C4-2B (cell line): ENCODE results near the gene SLC12A4.
"Not testable (repeated sequence)": the region's sequence is repeated elsewhere in the genome, so short reads cannot be mapped to it uniquely, and the experiment has no call there.

ENCODE experiments used
- H3K27ac ChIP-seq: fragments of 450-650 bp; 2 replicates; pipeline ENCODE4 v1.5.1; 2017
- ZFX ChIP-seq: fragments of 450-650 bp; IDR thresholded peaks from 2 replicates; pipeline ENCODE4 v1.6.1; 2017
- TF ChIP-seq, protein P1 (sequence below): fragments of 450-650 bp; conservative IDR thresholded peaks from 2 replicates; pipeline ENCODE4 v1.5.1; 2017; ENCODE audit warnings: mild to moderate bottlenecking

Gene SLC12A4

DNA sequence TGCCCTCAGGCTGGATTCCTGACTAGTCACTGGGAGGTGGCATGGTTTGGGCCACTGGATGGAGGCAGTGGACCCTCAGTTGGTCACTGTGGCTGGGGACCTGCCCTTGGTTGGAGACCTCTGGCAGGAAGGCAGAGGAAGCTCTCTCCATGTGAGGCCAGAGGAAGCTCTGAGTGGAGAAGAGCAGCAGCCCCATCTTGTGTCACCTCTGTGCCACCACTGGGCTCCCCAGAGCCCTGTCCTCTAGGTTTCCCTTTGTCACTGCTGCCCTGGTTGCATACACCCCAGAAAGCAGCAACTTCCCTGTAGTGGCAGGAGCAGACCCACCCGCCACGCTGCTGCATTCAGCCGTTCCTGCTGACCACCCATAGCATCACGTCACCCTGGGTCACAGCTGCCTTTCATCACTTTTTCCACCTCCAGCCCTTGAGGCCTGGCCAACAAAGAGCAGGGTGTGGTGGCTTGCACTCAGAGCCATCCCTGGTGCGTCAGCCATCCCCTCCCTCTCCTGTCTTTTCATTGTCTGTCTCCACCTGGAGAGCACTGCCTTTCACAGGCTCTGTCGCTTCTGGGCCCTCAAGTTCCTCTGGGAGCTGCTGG lies 48.7 kb downstream of the SLC12A4 start:
- TF ChIP-seq, protein P1, sequence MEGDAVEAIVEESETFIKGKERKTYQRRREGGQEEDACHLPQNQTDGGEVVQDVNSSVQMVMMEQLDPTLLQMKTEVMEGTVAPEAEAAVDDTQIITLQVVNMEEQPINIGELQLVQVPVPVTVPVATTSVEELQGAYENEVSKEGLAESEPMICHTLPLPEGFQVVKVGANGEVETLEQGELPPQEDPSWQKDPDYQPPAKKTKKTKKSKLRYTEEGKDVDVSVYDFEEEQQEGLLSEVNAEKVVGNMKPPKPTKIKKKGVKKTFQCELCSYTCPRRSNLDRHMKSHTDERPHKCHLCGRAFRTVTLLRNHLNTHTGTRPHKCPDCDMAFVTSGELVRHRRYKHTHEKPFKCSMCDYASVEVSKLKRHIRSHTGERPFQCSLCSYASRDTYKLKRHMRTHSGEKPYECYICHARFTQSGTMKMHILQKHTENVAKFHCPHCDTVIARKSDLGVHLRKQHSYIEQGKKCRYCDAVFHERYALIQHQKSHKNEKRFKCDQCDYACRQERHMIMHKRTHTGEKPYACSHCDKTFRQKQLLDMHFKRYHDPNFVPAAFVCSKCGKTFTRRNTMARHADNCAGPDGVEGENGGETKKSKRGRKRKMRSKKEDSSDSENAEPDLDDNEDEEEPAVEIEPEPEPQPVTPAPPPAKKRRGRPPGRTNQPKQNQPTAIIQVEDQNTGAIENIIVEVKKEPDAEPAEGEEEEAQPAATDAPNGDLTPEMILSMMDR: no peak
- TF ChIP-seq ZFX: no peak
- no peak overlapping the region for H3K27ac ChIP-seq

DNA sequence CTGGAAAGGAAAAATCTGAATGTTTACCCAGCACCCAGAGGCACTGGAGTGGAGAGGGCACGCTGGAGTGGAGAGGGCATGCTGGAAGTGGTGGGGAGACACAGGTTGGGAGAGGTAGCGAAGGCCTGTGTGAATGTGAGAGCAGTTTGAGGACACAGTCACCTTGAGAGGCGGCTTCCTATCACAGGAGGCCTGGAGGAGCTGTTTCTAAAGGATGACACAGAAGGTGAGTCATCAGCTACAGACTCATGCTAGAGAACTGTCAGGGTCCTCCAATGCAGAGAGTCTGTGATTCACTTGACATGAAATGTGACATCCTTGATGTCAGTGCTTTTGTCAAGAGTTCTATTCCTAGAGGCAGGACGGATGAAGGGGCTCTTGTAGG lies 50.6 kb downstream of the SLC12A4 start:
- TF ChIP-seq ZFX: no peak
- TF ChIP-seq, protein P1: no peak
- H3K27ac ChIP-seq: no peak overlapping the region

DNA sequence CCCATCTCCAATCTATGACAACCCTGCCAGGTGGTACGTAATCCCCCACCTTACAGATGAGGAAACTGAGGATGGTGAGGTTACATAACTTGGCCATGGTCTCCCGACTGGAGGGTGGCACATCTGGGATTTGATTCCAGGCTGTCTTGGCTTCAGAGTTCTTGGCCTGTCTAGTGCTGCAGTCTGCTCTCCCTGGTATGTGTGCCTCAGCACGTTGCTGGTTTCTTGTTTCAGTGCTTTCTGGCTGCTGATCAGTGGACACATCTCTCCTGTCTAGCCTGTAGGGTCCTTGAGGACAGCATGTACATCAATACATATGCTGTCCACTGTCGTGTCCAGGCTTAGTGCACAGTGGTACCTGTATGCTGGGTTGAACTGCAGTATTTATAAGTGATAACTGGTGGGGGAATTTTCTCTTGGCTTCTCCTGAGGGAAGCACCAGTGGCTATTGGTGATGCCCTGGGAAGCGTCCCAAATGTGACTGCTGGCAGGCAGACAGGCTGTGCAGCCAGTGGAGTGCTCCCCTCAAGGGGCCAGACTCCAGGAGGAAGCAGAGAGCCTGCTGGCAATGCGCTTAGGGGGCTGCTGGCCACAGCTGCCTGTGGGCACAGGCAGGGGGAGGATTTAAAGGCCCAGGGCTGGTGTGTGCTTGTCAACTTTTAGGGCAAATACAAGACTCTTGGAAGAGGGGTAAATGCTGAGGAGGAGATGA lies 51.1 kb downstream of the SLC12A4 start:
- TF ChIP-seq ZFX: no peak
- TF ChIP-seq, protein P1: no peak
- H3K27ac ChIP-seq: no peak overlapping the region

DNA sequence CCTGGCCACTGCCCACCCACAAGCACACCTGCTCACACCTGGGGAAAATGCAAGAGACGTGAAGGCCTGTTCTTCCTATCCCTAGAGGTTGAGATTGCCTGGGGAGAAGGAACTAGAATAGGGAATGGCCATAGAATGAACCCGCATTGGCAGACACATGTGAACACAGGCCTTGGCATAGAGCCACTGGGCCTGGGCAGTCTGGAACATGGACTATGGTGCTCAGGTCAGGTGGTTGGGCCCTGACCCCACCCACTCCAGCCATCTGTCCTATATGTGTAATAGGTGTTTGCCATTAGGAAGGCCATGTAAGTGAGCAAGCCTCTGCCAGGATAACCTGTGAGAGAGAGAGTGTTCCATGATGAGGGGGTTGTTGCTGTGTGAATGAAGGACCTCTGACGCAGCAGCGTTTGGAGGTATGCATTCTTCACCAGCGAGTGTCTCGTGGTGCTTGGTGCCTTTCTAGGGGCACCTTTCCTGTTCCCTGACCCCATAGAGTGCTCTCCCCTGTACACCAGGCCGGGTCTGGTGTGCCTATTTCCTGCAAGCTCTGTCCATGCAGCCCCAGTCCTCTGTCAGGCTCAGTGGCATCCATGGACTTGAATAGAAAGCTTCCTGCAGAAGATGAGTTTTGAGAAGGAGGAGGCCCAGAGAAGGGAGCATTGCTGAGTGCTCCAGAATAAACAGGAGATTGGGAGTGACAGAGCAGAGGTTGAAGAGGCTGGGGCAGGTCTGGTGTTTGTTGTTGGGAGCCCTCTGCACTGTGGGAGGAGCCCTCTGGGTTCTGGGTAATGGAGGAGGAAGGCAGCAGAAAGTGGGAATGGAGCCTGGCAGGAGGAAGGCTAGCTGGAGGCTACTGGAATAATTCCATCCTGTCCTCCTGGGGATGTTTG lies 52.4 kb downstream of the SLC12A4 start:
- no peak overlapping the region for H3K27ac ChIP-seq

DNA sequence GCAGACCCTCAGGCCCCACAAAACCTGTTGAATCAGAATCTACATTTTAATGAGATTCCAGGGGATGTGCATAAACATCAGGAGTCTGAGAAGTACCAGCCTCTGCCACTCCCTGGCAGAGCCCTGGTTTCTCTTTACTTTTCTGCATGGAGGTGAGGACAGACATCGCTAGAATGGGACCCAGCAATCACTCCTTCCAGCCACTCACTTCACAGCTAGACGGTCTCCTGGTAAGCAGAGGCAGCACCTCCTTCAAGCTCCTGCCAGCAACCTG lies 53.0 kb downstream of the SLC12A4 start:
- not testable (repeated sequence) for H3K27ac ChIP-seq

More for the DNA sequence above, 52.4 kb downstream of the SLC12A4 start:
- TF ChIP-seq, protein P1: no peak
- no peak for TF ChIP-seq ZFX

DNA sequence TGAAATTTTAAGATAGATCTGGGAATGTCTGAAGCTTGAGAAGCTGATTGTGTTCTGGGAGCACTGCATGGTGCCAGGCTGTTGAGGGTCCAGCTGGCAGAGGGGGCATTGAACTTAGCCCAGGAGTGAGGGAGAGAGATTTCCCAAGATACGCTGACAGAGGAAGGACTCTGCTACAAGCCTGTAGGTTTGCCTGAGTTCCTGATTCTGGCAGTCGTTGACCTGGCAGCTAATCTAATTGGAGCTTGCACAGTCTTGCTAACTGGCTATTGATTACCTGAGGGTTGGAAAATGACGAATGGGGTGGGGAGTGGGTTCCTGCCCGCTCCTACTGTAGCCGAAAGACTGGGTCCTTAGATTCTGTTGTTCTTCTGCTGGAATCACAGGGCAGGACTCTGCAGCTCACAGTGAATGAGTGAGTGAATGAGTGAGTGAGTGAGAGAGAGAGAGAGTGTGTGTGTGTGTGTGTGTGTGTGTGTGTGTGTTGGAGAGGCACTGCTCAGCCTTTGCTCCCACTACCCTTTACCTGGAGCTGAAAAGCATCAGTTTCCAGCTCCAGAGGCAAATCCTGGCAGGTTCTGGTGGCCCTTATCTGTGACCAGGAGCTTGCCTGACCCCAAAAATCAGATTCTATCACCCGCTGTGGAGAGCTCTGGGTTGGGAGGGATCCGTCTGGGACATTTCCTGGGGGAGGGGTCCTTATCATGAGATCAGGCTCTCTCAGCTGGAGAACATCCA lies 53.5 kb downstream of the SLC12A4 start:
- TF ChIP-seq, protein P1: no peak
- no peak for TF ChIP-seq ZFX
- no peak overlapping the region for H3K27ac ChIP-seq

DNA sequence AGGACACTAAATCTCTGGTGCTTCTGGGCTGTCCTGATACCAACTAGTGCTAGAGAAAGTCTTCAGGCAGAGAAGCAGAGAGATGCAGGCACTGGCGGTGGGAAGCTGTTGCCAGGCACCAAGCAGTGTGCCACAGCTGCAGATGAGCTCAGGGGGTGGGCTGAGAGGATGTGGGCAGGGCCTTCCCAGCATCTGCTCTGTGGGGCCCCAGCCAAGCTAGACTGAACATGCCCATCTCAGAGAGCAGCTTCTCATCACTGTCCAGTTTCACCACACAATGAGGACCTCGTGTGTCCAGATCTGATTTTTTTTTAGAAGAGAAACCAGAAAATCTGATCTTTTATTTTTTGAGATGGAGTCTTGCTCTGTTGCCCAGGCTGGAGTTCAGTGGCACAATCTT lies 58.3 kb downstream of the SLC12A4 start:
- H3K27ac ChIP-seq: no peak overlapping the region
- TF ChIP-seq ZFX: no peak
- TF ChIP-seq, protein P1: no peak
